Measurements from ENCODE around the gene HOXA4.

GRCh38 chr7:27143950-27144780 is 13.6 kb upstream of the HOXA4 start:
- TF ChIP-seq CTCF (conservative IDR thresholded peaks at IDR 0.05; ENCODE audit: low read length), result no peak
- no peak for TF ChIP-seq EZH2phosphoT487 (IDR thresholded peaks at IDR 0.05; ENCODE audit: borderline replicate concordance)

Data from Loucy (cell line).